Endothelial cell of umbilical vein (primary cell): ENCODE measurements around the gene ZNF827.

ENCODE experiments used
- EZH2 ChIP-seq: IDR thresholded peaks from 2 replicates; pipeline ENCODE4 v1.6.1; 2012; ENCODE audit warnings: borderline replicate concordance, low read depth, mild to moderate bottlenecking, moderate library complexity, low read length, inconsistent platforms; ENCODE audit not compliant: severe bottlenecking
- FOS ChIP-seq: IDR thresholded peaks from 2 replicates; pipeline ENCODE4 v1.6.1; 2011; ENCODE audit warnings: mild to moderate bottlenecking, low read length, moderate library complexity, borderline replicate concordance; ENCODE audit not compliant: insufficient read depth
- POLR2A ChIP-seq: IDR thresholded peaks from 2 replicates; pipeline ENCODE4 v1.6.1; 2012; ENCODE audit warnings: low read depth, mild to moderate bottlenecking, control low read depth, low read length
- POLR2AphosphoS5 ChIP-seq: IDR thresholded peaks from 2 replicates; pipeline ENCODE4 v1.6.1; 2012; ENCODE audit warnings: low read depth, mild to moderate bottlenecking, control low read depth, low read length, moderate library complexity; ENCODE audit not compliant: insufficient read depth
- TF ChIP-seq, protein P1 (sequence below), 2 donors: IDR thresholded peaks; 1 replicate in 1 of 2; 2 replicates in 1 of 2; pipeline ENCODE4 v1.5.1; 2011; ENCODE audit warnings: low read length in 2 of 2, mild to moderate bottlenecking in 2 of 2, moderate library complexity in 2 of 2, control low read depth in 1 of 2, inconsistent platforms in 1 of 2, low read depth in 1 of 2; ENCODE audit not compliant: insufficient read depth in 1 of 2; ENCODE audit errors: extremely low read depth in 1 of 2
- TF ChIP-seq, protein P2 (sequence below): IDR thresholded peaks from 2 replicates; pipeline ENCODE4 v1.6.1; 2011; ENCODE audit not compliant: insufficient read depth, insufficient read length

GRCh38 chr4:145895056-145895455 lies 43.6 kb downstream of the ZNF827 start:
- TF ChIP-seq POLR2AphosphoS5 (no peak), EZH2 (no peak), FOS (no peak), POLR2A (no peak)
- TF ChIP-seq, protein P1, sequence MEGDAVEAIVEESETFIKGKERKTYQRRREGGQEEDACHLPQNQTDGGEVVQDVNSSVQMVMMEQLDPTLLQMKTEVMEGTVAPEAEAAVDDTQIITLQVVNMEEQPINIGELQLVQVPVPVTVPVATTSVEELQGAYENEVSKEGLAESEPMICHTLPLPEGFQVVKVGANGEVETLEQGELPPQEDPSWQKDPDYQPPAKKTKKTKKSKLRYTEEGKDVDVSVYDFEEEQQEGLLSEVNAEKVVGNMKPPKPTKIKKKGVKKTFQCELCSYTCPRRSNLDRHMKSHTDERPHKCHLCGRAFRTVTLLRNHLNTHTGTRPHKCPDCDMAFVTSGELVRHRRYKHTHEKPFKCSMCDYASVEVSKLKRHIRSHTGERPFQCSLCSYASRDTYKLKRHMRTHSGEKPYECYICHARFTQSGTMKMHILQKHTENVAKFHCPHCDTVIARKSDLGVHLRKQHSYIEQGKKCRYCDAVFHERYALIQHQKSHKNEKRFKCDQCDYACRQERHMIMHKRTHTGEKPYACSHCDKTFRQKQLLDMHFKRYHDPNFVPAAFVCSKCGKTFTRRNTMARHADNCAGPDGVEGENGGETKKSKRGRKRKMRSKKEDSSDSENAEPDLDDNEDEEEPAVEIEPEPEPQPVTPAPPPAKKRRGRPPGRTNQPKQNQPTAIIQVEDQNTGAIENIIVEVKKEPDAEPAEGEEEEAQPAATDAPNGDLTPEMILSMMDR (IDR thresholded peaks at IDR 0.05; ENCODE audit: extremely low read depth in 1 of 2, insufficient read depth in 1 of 2, low read depth in 1 of 2, low read length in 2 of 2), result no peak
- TF ChIP-seq, protein P2, sequence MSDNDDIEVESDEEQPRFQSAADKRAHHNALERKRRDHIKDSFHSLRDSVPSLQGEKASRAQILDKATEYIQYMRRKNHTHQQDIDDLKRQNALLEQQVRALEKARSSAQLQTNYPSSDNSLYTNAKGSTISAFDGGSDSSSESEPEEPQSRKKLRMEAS, result no peak
